Neural cell (in vitro differentiated cells): ENCODE data around the gene HBZ.

ENCODE experiments used
- CTCF ChIP-seq: fragments of 450-650 bp; IDR thresholded peaks from 2 replicates; pipeline ENCODE4 v1.5.1; 2014; ENCODE audit warnings: antibody characterized with exemption, mild to moderate bottlenecking, moderate library complexity; ENCODE audit not compliant: poor library complexity, severe bottlenecking
- EP300 ChIP-seq: fragments of 450-650 bp; conservative IDR thresholded peaks from 2 replicates; pipeline ENCODE4 v1.6.1; 2014; ENCODE audit warnings: antibody characterized with exemption, mild to moderate bottlenecking, moderate library complexity; ENCODE audit not compliant: poor library complexity, severe bottlenecking
- EZH2 ChIP-seq: fragments of 200-600, 300-800 bp; shearing (Covaris generic), sonication (generic); IDR thresholded peaks from 2 replicates; pipeline ENCODE4 v1.6.1; 2014; ENCODE audit warnings: antibody characterized with exemption, low read length, borderline replicate concordance, mild to moderate bottlenecking; ENCODE audit not compliant: insufficient read depth, poor library complexity, severe bottlenecking
- RAD21 ChIP-seq: fragments of 450-650 bp; conservative IDR thresholded peaks from 2 replicates; pipeline ENCODE4 v1.6.1; 2014; ENCODE audit warnings: antibody characterized with exemption, mild to moderate bottlenecking, moderate library complexity
- REST ChIP-seq: IDR thresholded peaks from 2 replicates; pipeline ENCODE4 v1.6.1; 2012; ENCODE audit warnings: borderline replicate concordance
- SMC3 ChIP-seq: fragments of 450-650 bp; conservative IDR thresholded peaks from 2 replicates; pipeline ENCODE4 v1.6.1; 2014; ENCODE audit warnings: antibody characterized with exemption, mild to moderate bottlenecking, moderate library complexity; ENCODE audit not compliant: poor library complexity

GRCh38 chr16:114327-114726 lies 38.1 kb upstream of the HBZ start:
- no peak for TF ChIP-seq SMC3
- TF ChIP-seq CTCF = no peak
- no peak for TF ChIP-seq RAD21
- no peak for TF ChIP-seq EP300
- no peak for TF ChIP-seq REST
- no peak for TF ChIP-seq EZH2
